Embryonic facial prominence (tissue), 1 donor: ENCODE measurements around the gene SLCO3A1.

Experiments
- DNase-seq: peaks from one replicate; pipeline ENCODE4 v3.0.0-alpha.2; 2016; ENCODE audit errors: extremely low spot score

The SLCO3A1 gene

GRCh38 chr15:92128788-92129187 lies 275.3 kb downstream of the SLCO3A1 start:
- no peak for DNase-seq

DNA sequence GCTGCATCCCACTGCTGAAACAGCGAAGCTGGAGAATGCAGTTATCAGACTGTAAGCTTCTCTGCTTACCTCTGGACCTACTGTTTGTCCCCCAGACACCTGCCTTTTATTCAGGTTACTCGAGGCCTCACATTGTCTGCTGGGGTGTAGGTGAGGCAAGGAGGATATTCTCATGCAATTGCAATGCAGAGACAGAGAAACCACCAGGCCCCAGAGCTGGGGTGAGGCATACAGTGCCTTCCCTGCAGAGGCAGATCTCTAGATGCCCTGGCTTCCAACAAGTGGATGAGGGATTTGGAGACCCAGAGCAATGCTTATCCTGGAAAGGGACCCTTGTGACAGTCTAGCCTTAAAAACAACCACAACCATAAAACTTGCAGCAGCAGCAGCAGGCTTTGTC lies 276.7 kb downstream of the SLCO3A1 start:
- DNase-seq: no peak

DNA sequence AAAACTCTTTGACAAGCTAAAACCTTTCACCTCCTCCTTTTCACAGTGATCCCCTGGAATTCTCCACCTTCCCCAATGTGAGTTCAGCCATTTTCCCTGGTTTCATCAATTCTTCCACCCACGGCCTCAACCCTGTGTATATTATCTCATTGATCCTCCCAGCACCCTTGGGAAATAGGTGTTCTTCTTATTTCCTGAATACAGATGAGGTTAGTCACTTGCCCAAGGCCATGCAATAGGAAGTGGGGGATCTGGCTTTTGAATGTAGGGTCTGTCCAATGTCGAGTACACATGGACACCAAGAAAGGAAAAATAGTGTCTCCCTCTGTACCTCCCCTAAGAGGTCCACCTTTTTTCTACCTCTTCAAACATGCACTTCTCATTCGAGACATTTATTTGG lies 277.4 kb downstream of the SLCO3A1 start:
- no peak for DNase-seq

GRCh38 chr15:92132982-92133755 lies 279.7 kb downstream of the SLCO3A1 start:
- no peak for DNase-seq

GRCh38 chr15:92140796-92141195 lies 287.3 kb downstream of the SLCO3A1 start:
- DNase-seq: no peak

GRCh38 chr15:92141607-92142006 lies 288.1 kb downstream of the SLCO3A1 start:
- DNase-seq: no peak

DNA sequence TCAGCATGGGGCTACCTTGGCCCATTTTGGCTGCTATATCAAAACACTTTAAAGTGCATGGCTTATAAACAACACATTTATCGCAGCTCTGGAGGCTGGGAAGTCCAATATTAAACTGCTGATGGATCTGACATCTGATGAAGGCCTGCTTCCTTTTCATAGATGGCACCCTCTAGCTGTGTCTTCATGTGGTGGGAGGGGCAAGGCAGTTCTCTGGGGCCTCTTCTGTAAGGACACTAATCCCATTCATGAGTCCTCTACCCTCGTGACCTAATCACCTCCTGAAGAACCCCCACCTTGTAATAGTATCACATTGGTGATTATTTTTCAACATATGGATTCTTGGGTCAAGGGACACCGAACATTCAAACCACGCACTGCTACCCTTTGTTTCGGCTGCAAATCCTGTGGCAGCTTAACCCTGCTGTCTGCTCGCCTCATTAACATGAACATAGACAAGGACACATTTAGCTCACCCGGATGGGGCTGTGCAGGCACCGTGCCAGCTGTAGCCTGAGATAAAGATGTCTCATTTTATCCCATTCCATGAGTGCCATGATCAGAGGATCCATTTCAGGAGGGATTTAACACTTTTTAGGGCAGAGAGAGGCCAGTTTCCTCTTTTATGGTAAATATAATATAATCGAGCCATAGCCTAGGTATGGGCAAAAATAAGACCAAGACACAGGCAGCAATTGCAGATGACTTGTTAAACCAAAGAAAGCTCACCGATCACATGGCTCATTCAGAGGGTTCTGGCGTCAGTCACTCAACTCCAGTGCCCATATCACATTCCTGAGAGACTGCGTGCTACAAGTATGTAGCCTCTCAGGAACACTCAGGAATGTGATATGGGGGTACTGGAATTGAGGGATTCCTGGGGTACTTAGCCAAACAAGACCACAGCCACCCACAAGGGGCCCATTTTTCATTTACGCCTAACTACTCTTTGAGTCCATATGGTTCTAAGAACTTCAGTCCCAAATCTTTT lies 289.0 kb downstream of the SLCO3A1 start:
- DNase-seq: no peak

DNA sequence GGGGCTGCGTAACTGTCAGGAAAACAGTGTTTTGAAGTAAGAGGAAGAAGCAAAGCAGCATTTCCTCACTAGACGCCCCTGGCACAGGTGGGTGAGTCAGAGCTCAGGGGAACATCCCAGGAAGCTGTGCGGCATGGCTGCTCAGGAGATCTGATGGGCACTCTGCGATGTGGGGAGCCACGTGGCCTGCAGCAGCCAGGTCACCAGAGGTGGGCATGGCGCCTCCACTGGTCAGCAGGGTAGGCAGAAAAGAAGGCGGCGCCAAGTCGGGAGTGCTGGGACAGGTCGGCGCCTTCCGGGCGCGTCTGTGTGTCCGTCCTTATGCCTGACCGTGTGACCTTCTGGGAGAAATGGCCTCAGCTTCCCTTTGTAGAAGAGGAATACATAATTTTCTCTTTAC lies 290.3 kb downstream of the SLCO3A1 start:
- no peak for DNase-seq

GRCh38 chr15:92146511-92147150 lies 293.1 kb downstream of the SLCO3A1 start:
- DNase-seq: no peak

GRCh38 chr15:92149029-92149428 lies 295.5 kb downstream of the SLCO3A1 start:
- no peak for DNase-seq

GRCh38 chr15:92149465-92149864 lies 296.0 kb downstream of the SLCO3A1 start:
- no peak for DNase-seq

GRCh38 chr15:92151168-92151567 lies 297.7 kb downstream of the SLCO3A1 start:
- DNase-seq: no peak

DNA sequence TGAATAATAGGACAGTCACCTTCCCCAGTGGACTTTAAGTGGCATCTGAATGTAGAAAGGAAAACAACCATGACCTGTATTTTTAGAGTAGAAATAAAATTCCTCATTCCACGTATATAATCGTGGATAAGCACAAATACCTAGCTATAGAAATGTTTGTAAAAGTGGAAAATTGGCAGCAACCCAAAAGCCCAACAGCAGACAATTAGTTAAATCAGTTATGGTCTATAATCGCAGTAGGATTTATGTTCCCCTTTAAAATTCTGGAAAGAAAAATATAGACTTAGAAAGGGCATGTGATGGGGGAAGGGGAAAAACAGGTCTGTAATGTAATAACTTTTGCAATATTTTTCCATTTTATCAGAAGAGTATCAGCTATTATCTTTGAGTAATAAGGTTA lies 298.2 kb downstream of the SLCO3A1 start:
- DNase-seq: no peak

DNA sequence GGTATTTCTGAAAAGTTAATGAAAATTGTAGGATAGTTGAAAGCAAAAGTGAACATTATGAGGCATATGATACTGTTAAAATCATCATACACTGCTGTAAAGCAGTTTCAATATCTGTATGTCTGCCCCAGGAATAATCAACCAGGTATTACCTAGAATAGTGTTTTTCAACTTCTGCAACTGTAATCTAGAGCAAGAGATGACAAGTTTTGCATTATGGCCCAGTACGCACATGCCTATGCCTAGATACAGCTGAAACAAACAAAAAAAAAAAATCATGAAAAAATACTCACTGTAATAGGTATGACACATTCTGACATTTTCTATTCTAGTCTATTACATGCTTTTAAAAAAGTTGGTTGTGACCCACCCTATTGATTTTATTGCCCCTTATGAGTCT lies 299.5 kb downstream of the SLCO3A1 start:
- no peak for DNase-seq

GRCh38 chr15:92153620-92154019 lies 300.1 kb downstream of the SLCO3A1 start:
- no peak for DNase-seq

DNA sequence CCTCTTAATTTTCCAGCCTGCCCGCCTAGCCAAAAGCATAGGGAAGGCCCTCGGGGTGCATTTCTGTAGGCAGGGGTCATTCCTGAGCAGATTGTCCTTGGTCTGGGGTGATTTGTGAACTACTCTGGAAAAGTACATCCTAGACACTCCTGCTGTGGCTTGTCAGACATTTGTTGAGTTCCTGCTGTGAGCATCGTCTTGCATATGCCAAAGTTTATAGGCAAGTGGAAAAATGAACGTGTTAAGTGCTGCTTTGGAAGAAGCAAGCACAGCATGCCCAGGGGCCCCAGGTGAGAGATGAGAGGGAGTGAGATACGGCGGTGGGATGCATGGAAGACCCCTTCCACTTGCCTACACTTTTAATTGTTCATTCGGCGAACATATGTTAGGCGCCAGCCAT lies 302.4 kb downstream of the SLCO3A1 start:
- DNase-seq: no peak

DNA sequence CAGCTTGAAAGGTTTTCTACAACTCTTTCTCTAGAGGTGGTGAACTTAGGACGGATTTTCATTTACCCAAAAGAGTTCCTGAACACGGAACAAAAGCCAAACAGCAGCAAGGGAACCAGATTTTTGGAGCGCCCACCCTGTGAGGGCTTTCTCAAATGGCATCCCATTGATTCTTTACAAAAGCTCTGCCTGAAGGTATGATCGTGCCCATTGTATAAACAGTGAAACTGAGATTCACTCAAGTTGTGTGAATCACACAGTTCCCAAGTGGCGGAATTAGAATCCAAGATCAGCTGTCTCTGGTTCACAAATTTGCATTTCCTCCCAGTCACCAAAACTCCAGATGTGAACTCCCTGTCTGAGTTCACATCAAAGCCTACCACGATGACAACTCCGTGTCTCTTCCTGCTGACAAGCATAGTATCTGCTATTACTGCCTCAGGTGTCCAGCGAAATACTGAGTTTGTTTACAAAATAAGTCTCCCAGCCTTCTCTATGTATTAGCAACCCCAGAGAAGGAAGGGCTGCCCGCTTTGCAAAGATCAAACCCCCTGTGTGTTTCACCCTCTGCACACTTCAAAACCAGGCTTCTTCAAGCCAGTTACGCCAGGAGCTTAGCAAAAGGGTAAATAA lies 304.3 kb downstream of the SLCO3A1 start:
- no peak for DNase-seq

DNA sequence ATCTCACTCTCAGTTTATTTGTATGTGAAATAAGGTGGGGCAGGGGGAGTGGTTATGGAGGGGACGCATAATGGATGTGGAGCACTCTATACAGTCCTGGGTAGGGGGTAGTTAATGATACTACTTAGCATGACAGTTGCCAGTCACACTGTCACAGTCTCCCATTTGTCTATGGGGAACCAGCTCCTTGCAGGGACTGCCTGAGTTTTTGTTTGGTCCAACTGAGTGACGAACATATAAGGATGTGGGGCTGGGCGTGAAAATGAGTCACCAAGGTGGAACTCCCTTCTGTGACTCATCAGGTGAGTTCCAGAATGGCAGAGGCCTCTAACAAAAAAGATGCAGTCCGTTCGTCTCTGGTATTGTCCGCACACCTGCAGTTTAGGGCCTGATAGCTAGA lies 304.9 kb downstream of the SLCO3A1 start:
- DNase-seq: no peak

- no peak for DNase-seq
Measured at GRCh38 chr15:92159481-92159880, 306.0 kb downstream of the SLCO3A1 start.

DNA sequence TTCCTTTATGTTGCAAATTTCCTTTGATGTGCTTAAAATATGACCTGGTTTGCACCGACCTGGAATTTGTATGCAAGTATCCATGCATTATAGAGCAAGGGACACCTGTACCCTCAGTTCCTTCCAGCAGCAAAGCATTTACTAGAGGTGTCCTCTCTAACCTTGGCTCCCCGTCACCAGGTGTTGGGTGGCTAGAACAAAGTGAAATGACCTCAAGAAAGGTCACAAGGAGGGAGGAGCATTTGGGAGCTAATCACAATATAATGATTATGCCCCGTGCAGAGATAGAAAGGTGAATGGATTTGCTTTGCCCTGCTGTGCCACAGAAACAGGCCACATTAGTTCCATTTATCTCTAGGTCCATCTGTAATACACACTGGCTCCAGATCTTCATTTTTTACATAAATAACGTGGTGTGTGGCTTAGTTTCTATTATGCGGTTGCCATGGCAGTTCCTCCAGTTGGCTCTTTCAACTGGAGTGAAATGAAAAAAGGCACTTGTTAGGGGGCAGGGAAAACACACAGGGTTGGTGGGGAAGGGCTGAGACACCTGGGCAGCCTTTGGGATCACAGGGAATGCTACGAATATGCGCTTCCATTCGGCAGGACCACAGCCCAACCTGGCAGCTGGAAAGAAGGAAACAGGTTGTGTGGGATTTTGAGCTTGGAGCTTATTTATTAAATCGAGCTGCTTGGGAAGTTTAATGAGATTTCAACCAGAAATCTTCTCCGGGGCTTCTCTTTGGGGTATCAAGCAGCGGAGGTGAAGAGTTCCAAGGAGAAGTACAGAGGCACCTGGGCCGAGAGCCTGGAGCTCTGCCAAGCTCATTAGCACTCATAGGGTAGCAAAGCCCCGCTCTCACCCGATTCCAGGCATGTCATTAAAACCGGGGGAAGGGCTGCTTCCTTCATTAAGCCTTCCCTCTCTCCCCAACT lies 306.7 kb downstream of the SLCO3A1 start:
- no peak for DNase-seq
